GM19023 (cell line): ENCODE results near the gene SRMS.

ENCODE experiments used
- ATAC-seq: cut with Tn5 transposase; IDR thresholded peaks from one replicate; pipeline ENCODE4 v1.9.1; 2021; ENCODE audit warnings: mild to moderate bottlenecking, moderate library complexity; ENCODE audit not compliant: unreplicated experiment

Gene SRMS

GRCh38 chr20:63492518-63492917 lies 55.0 kb downstream of the SRMS start:
- ATAC-seq = no peak

GRCh38 chr20:63491635-63492230 lies 55.8 kb downstream of the SRMS start:
- ATAC-seq = no peak

GRCh38 chr20:63491078-63491477 lies 56.5 kb downstream of the SRMS start:
- ATAC-seq = no peak
